ENCODE results near the gene HSD11B1.

Gene HSD11B1

DNA sequence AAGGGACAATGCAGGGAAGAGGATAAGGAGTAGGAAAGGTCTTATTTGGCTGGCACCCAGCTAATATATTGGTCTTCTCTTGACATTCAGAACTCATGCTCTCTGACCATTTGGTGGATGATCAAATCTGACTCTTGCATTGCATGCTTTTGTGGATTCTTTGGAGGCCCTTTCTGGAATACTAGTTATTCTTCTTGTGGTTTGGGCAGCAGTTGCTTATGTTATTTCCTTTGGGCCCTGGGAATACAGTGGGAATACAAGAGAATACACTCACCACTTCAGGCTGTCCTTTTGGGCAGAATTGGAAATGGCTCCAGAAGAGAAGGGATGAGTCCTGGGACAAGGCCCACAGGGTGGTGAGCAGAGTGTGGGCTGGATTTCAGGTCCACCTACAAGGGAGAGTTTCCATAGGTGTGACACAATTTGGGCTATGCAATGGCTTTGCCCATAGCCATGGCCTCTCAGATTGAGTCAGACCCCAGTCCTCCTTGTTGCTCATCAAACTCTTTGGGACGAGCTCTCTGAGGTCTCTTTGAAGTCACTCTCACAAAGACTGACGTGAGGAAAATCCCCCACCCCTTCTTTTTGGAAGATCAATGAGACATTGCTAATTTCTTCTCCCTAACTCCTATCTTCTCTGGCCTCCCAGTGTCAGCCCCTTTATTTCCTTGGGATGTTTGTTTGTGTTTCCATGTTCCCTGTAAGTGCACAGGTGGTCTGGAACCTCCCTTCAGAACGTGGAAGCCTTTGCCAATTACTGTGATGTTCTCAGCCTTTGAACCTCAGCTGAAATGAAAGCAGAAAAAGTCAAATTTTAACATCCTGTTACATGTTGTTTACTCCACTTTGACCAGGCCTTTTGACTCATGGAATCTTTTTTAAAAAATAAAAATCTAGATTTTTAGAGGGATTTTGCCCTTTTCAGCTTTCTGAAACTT, 19.4 kb downstream of the HSD11B1 start:
- H3K27me3 Mint-ChIP-seq, result peaks cover 4% of the 10 kb centered on the region
- H3K9me3 Mint-ChIP-seq, result peaks cover 7% of the 10 kb centered on the region
- H3K4me1 Mint-ChIP-seq (ENCODE audit: low read depth), result peaks cover 57% of the 10 kb centered on the region
- H3K27ac Mint-ChIP-seq, result no peak overlapping the region
- H3K4me3 Mint-ChIP-seq, result no peak overlapping the region
- intact Hi-C loops (cut with micrococcal nuclease), result no loop called here
- peaks cover 16% of the 10 kb centered on the region for H3K36me3 Mint-ChIP-seq (ENCODE audit: low read depth)

DNA sequence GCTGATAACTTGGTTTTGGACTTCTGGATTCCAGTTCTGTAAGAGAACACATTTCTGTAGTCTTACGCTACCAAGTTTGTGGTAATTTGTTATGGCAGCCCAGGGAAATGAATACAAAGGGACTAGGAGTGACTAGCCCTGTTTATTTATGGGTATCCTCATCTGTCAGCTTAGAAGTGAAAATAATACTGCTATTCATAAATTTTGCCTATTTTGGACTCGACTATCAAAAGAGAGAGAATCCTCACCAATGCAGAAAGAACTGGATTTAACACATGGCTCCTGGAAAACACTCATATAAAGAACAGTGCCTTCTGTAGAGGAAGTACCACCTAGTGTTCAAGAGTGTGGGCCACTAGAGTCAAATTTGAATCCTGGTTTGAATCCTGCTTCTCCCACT, 22.6 kb downstream of the HSD11B1 start:
- peaks cover 46% of the 10 kb centered on the region for H3K4me1 Mint-ChIP-seq (ENCODE audit: low read depth)
- H3K4me3 Mint-ChIP-seq, result no peak overlapping the region

DNA sequence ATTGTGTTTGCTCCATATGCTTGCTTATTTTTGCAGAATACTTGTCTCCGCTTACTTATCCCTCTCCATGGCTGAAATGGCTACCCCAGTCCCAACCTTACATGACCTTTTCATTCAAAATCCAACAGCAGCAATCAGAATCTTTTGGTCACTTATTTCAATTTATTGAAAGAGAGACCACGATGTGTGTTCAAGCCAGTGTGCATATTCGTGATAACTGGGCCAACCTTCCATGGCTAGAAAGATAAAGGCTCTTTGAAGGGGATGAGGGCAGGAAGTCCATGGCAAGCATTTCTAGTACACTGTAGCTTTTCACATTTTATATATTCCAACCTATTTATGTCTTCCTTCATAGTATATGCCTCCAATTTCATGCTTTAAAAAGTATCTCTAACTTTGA, 23.1 kb downstream of the HSD11B1 start:
- peaks cover 10% of the 10 kb centered on the region for H3K36me3 Mint-ChIP-seq (ENCODE audit: low read depth)
- H3K27ac Mint-ChIP-seq, result no peak overlapping the region
- intact Hi-C loops (cut with micrococcal nuclease), result no loop called here
- H3K27me3 Mint-ChIP-seq, result peaks cover 4% of the 10 kb centered on the region
- H3K4me1 Mint-ChIP-seq (ENCODE audit: low read depth), result peaks cover 47% of the 10 kb centered on the region
- H3K4me3 Mint-ChIP-seq, result no peak overlapping the region
- peaks cover 6% of the 10 kb centered on the region for H3K9me3 Mint-ChIP-seq

More for the DNA sequence above, 22.6 kb downstream of the HSD11B1 start:
- intact Hi-C loops (cut with micrococcal nuclease), result no loop called here
- H3K36me3 Mint-ChIP-seq (ENCODE audit: low read depth), result peaks cover 13% of the 10 kb centered on the region
- H3K27me3 Mint-ChIP-seq, result peaks cover 4% of the 10 kb centered on the region
- H3K9me3 Mint-ChIP-seq, result peaks cover 6% of the 10 kb centered on the region
- H3K27ac Mint-ChIP-seq, result no peak overlapping the region

DNA sequence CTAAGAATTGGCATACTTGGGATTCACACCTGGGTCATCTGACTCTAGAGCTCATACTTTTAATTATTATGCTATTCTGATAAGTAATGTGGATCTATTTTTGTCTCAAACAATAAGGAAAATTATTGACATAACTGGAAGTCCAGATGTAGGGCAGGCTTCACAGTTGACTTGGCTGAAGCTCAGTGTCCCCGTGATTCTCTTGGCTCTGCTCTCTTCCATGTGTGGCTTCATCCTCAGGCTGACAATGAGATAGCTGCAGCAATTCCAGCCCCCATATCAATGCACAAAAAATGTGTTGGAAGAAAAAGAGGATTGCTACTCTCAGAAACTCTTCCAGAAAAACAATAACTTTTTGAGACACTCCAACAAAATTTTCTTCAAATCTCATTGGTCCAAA, 23.8 kb downstream of the HSD11B1 start:
- Mint-ChIP-seq H3K36me3 (ENCODE audit: low read depth) (peaks cover 10% of the 10 kb centered on the region), H3K4me3 (no peak overlapping the region), H3K27ac (no peak overlapping the region), H3K4me1 (ENCODE audit: low read depth) (peaks cover 53% of the 10 kb centered on the region), H3K27me3 (peaks cover 4% of the 10 kb centered on the region), H3K9me3 (peaks cover 6% of the 10 kb centered on the region)
- intact Hi-C loops (cut with micrococcal nuclease), result no loop called here

DNA sequence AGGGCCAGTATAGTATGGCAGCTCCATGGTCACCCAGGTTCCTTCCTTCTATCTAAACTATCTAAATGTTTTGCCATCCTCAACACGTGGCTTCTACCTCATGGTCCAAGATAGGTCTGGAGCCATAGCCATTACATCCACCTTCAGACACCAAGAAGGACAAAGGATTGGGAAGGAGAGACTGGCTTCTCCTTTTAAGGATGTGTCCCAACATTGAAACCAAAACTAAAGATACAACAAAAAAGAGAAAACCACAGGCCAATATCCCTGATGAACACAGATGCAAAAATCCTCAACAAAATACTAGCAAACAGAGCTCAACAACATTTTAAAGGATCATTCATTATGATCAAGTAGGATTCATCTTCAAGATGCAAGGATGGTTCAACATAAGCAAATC, 24.8 kb downstream of the HSD11B1 start:
- peaks cover 53% of the 10 kb centered on the region for H3K4me1 Mint-ChIP-seq (ENCODE audit: low read depth)
- intact Hi-C loops (cut with micrococcal nuclease), result no loop called here
- H3K27me3 Mint-ChIP-seq, result peaks cover 2% of the 10 kb centered on the region
- H3K36me3 Mint-ChIP-seq (ENCODE audit: low read depth), result peaks cover 10% of the 10 kb centered on the region
- no peak overlapping the region for H3K4me3 Mint-ChIP-seq
- H3K9me3 Mint-ChIP-seq, result peaks cover 6% of the 10 kb centered on the region
- H3K27ac Mint-ChIP-seq, result no peak overlapping the region

DNA sequence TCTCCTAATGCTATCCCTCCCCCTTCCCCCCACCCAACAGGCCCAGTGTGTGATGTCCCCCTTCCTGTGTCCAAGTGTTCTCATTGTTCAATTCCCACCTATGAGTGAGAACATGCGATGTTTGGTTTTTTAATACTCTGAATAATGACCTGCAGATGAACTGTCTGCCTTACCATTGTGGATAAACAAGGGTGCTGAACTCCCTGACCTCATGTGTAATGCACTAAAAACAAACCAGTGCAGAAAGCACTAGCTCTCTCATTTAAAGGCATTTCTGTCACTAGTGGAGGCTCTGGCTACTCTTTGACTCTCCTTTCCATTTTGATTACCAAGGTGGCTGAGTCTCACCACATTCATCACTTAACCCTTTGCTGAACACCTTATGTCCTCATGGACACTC, 28.1 kb downstream of the HSD11B1 start:
- no peak overlapping the region for H3K4me3 Mint-ChIP-seq
- H3K9me3 Mint-ChIP-seq, result peaks cover 6% of the 10 kb centered on the region
- H3K27ac Mint-ChIP-seq, result peak overlapping the region; percentile 65
- H3K27me3 Mint-ChIP-seq, result no peaks in the 10 kb centered on the region
- peaks cover 64% of the 10 kb centered on the region for H3K4me1 Mint-ChIP-seq (ENCODE audit: low read depth)
- intact Hi-C loops (cut with micrococcal nuclease), result loop anchor here (2.0 kb wide), 1 partner anchor 322 kb away; no protein-coding TSS in a partner anchor
- H3K36me3 Mint-ChIP-seq (ENCODE audit: low read depth), result peaks cover 1% of the 10 kb centered on the region

DNA sequence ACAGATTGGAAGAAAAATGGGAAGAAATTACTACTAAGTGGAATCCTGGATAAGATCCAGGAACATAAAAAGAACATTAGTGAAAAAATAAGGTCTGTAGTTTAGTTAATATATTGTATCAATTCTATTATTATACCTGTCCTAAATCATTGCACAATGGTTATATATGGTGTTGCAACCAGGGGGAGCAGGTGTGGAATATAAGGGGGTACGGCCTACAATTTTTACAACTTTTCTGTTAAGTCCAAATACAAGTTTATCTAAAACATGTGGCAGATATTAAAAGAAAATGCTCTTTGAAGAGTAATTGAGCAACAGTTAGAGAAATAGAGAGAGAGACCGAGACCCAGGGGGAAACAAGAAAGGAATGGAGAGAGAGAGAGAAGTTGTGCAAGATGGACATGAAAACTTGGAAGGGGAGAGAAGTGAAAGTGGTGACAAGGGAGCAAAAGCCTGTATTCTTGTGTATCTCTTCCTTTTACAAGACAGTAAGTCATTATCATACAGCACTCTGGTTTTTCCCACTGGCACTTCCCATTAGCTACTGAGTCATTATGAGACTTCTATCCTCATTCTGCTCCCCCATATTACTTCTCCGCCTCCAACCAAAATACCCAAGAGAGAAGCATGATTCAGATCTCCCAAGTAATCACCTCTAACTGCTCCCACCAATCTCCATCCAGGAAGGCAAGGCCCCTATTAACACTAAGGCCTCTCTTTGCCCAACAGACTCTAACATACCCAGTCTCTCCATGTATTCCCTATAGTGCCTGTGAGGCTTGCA, 29.0 kb downstream of the HSD11B1 start:
- Mint-ChIP-seq H3K4me3 (peak overlapping the region; percentile 8), H3K4me1 (ENCODE audit: low read depth) (peaks cover 69% of the 10 kb centered on the region), H3K9me3 (peaks cover 6% of the 10 kb centered on the region), H3K36me3 (ENCODE audit: low read depth) (no peaks in the 10 kb centered on the region), H3K27ac (peak overlapping the region; percentile 65), H3K27me3 (no peaks in the 10 kb centered on the region)
- intact Hi-C loops (cut with micrococcal nuclease), result loop anchor here (2.0 kb wide), 1 partner anchor 323 kb away; no protein-coding TSS in a partner anchor

DNA sequence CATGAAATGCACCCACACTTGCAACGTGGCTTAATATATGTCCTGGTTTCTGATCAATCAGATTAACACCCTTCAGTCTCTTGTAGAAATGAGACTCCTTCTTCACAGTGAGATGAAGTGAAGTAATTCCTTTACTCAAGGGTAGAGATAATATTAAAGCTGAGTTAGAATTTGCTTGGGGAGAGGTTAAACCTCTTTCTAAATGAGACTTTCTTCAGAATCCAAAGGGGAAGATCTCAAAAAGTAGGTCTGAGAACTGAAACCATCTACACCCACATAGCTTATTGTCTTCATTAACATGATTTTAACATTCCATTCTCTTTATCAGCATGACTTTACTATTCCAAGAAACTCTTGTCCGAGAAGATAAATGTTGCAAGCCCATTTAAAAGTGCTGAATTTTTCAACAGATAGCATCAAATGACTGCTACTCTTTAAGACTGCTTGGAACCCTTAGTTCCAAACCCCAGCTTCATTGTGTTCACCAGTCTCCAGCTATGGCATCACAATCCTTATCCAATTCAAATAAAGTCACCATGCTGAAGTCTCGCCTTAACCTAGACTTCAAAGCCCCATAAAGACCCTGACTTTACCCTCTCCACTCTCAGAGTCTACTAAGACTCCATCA, 32.0 kb downstream of the HSD11B1 start:
- intact Hi-C loops (cut with micrococcal nuclease), result no loop called here
- Mint-ChIP-seq H3K27ac (peak overlapping the region; percentile 87), H3K27me3 (no peaks in the 10 kb centered on the region), H3K36me3 (ENCODE audit: low read depth) (no peaks in the 10 kb centered on the region), H3K4me3 (peak overlapping the region; percentile 37), H3K9me3 (no peaks in the 10 kb centered on the region), H3K4me1 (ENCODE audit: low read depth) (peaks cover 73% of the 10 kb centered on the region)

DNA sequence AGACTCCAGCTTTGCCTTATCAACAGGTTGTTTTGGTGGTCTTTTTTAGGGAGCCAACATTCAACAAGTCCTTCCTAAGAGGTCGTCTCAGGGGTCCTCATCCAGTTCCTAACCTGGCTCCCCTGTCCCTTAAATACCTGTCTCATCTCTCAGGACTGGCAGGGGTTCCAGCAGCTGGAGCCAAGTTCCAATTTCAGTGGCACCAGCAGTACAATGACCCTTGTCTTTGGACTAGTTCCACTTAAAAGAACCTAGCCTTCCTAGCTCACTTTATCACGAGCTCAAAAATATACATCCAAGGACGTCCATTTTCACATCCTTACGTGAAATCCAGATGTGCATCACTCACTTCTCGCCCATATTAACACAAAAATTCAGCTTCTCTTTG, 32.5 kb downstream of the HSD11B1 start:
- no peak overlapping the region for H3K4me3 Mint-ChIP-seq
- intact Hi-C loops (cut with micrococcal nuclease), result no loop called here
- no peaks in the 10 kb centered on the region for H3K36me3 Mint-ChIP-seq (ENCODE audit: low read depth)

DNA sequence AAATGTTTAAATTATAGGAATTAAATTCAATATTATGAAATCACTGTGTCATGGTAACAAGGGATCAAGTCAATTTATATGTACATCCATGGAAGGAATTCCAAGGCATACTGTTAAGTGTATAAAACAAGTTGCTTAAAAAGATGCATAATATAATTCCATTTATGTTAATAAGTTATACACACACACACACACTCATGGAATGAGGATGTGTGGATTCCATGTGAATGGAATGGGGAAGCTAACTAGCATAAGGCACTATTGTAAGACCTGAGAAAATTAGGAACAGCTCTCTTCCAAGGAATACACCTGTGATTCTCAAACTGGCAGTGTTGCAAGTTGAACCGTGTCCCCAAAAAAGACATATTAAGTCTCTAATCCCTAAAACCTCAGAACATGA, 33.6 kb downstream of the HSD11B1 start:
- Mint-ChIP-seq H3K27ac (peak overlapping the region; percentile 87), H3K9me3 (no peaks in the 10 kb centered on the region), H3K36me3 (ENCODE audit: low read depth) (no peaks in the 10 kb centered on the region), H3K4me1 (ENCODE audit: low read depth) (peaks cover 80% of the 10 kb centered on the region), H3K4me3 (no peak overlapping the region), H3K27me3 (no peaks in the 10 kb centered on the region)
- intact Hi-C loops (cut with micrococcal nuclease), result no loop called here

More for the DNA sequence above, 32.5 kb downstream of the HSD11B1 start:
- Mint-ChIP-seq H3K27ac (peak overlapping the region; percentile 87), H3K9me3 (no peaks in the 10 kb centered on the region), H3K4me1 (ENCODE audit: low read depth) (peaks cover 78% of the 10 kb centered on the region), H3K27me3 (no peaks in the 10 kb centered on the region)

DNA sequence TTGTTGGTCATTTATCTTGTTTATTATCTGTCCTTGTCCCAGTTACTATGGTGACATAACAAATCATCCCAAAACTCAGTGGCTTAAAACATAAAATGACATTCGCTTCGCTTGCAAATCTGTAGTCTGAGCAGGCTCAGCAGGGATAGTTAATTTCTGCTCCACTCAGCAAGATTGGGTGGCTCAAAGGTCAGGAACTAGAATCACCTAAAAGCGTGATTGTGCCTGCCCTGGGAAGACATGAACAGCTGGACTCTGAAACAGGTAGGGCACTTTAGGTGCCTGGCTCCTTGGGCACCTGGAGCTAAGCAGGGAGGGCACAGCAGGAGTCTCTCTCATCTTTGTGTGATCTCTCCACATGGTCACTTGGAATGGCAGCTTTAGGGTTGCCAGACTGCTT, 36.5 kb downstream of the HSD11B1 start:
- no peaks in the 10 kb centered on the region for H3K9me3 Mint-ChIP-seq
- no peak overlapping the region for H3K4me3 Mint-ChIP-seq
- intact Hi-C loops (cut with micrococcal nuclease), result no loop called here
- peak overlapping the region; percentile 56 for H3K27ac Mint-ChIP-seq
- H3K27me3 Mint-ChIP-seq, result no peaks in the 10 kb centered on the region
- H3K36me3 Mint-ChIP-seq (ENCODE audit: low read depth), result no peaks in the 10 kb centered on the region
- peaks cover 67% of the 10 kb centered on the region for H3K4me1 Mint-ChIP-seq (ENCODE audit: low read depth)

DNA sequence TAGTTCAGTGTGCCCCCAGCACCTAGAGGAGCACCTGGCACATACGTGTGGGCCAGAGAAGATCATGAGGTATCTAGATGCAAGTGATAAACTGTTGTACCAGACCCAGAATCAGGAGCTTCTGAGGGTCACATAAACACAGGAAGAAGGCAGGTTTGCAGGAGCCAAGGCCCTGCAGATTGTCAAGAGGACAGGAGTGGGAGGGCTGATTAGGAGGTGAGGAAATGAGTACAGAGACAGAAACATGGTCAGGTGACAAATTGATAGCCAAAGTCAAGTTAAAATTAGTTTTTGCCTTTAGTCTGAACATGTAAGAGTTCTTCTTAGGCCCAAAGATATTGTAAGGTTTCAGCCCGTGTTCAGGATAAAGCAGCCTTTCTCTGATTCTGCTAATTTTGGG, 37.2 kb downstream of the HSD11B1 start:
- Mint-ChIP-seq H3K27ac (peak overlapping the region; percentile 56), H3K4me3 (no peak overlapping the region), H3K4me1 (ENCODE audit: low read depth) (peaks cover 67% of the 10 kb centered on the region), H3K36me3 (ENCODE audit: low read depth) (no peaks in the 10 kb centered on the region), H3K9me3 (no peaks in the 10 kb centered on the region), H3K27me3 (no peaks in the 10 kb centered on the region)
- intact Hi-C loops (cut with micrococcal nuclease), result no loop called here

DNA sequence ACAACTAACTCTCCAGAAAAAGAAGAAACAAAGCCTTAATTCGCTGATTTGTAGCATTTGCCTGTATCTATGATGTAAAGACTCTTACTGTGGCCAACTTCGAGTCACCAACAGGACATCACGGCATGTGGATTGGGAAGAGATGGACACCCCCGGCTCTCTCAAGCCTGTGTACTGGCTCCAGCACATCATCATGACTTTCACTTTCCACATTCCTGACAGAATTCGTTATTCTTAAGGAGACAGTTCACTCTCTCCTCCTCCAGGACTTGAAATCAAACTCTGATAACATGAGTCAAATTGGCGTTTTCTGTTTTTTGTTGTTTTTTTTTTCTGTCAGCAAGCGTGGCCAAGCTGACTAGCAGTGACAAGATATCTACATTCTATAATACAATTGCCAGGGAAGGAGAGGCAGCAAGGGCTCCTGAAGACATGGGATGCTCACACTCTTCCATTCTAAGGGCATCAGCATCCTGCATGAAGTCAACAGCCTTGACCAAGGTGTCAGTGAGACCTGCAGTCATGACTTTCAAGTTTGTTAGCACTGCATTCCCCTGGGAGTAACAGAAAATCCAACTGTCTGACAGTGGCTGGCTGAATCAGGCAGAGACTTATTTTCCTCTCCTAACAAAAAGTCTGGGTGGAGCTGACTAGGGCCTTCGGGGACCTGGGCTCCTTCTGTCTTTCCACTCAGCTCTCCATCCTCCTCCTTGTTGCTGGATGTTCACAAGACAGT, 37.9 kb downstream of the HSD11B1 start:
- no peaks in the 10 kb centered on the region for H3K36me3 Mint-ChIP-seq (ENCODE audit: low read depth)
- H3K4me1 Mint-ChIP-seq (ENCODE audit: low read depth), result peaks cover 64% of the 10 kb centered on the region
- no peak overlapping the region for H3K27ac Mint-ChIP-seq

More for the DNA sequence above, 37.9 kb downstream of the HSD11B1 start:
- no peak overlapping the region for H3K4me3 Mint-ChIP-seq
- H3K9me3 Mint-ChIP-seq, result no peaks in the 10 kb centered on the region
- H3K27me3 Mint-ChIP-seq, result no peaks in the 10 kb centered on the region
- intact Hi-C loops (cut with micrococcal nuclease), result no loop called here
